GM21360 (cell line): ENCODE measurements around the gene HOXA10.

Source experiments
- ATAC-seq: cut with Tn5 transposase; IDR thresholded peaks from one replicate; pipeline ENCODE4 v1.9.1; 2021; ENCODE audit warnings: mild to moderate bottlenecking, moderate library complexity; ENCODE audit not compliant: unreplicated experiment

HOXA10 gene

GRCh38 chr7:27180431-27181420 is 6.6 kb upstream of the HOXA10 start:
- ATAC-seq = no peak

- ATAC-seq = no peak
These were observed 5.6 kb upstream of the HOXA10 start for GRCh38 chr7:27179503-27180430.

DNA sequence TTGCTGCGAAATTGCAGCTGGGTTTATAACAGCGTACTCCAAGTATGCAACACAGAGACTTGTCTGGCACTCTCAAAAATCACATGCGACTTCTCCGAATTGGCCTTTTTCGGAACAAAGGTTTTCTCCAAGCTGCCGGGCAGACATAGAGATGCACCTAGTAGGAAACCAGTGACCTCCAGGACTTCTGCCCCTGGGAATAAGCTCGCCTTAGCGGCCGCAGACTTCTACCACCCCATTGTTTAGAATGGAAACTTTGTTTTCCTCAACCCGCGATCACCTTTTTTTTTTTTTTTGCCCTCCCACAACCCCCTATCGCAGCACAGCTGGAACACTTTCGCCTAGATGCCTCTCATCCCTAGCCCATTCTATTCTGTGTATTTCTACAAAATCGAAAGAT is 4.9 kb upstream of the HOXA10 start:
- ATAC-seq = no peak

DNA sequence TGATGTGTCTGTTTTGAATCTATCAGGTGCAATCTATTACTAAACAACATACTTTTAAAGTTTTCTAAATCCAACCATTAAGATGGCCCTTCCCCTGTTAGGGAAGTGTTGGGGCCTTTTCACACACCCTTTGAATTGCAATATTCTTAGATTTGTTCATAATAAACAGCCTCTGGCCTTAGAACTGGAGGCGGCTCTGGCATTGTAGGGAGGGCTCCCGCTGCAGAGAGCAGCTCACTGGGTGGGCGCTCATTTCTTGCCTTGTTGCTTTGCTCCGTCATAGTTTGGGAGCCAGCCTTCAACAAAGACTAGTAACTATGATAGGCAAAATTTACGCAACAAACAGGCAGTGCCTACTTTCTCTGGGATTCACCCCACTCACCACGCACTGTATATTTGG is 4.2 kb upstream of the HOXA10 start:
- no peak for ATAC-seq

DNA sequence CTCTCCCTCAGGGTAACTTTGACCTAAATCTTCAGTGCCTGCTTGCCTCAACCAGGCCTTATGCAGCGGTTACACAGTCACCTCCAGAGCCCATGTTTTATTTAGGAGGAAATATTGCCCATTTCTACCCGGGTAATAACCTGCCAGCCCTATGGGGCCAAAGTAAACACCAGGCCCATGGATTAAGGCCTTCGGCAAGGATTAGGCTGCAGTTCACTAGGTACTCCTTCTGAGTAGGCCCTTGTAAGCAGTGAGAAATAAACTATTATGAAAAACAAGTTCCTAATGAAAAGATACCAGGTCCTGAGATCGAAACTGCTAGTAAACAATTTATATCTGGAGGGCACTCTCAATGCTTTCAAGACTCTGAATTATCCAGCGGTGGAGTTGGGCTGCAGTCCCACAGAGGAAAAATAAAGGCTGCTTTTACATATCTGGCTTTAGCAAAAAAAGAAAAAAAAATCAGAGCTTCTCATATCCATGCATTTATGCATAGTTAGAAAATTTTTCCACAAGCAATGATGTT is 3.7 kb upstream of the HOXA10 start:
- no peak for ATAC-seq

DNA sequence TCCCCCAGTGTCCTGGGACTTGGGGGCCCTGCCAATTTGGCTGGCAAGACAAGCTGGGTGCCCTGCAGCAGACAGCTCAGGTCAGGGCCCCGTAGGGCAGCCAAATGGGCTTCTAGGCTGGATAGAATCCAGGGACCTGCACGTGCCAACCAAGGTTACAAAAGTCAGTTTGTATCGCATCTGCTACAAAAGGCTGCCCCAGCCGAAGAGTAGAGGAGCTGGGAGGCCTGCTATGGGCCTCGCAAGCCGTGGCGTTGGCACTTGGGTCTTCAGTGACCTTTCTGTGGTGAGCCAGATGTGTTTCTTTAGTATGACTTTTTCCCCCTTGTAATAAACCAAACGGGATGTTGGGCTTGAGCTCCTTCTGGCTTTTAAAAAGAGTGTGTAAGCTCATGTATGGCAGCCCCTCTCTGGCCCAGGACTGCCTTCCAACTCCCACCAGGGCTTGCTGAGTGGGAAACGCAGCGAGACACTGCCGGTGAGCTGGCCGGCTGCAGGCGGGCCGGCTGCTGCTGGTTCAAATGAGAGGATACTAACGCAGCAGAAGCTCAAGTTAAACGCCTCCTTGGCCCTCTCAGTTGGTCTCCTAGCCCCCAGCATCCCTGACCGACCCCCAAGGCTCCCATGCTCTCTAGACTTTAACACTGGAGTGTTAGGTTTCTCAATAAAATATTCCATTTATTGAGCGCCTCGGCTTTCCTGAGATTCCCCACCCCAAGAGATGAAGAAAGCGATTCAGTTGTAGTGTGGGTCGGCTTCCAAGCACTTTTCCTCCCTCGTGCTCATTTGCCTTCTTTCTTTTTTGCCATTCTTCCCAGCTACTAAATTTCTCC is 3.1 kb upstream of the HOXA10 start:
- ATAC-seq = no peak

- no peak for ATAC-seq
These were observed 2.4 kb upstream of the HOXA10 start for GRCh38 chr7:27176524-27176845.

DNA sequence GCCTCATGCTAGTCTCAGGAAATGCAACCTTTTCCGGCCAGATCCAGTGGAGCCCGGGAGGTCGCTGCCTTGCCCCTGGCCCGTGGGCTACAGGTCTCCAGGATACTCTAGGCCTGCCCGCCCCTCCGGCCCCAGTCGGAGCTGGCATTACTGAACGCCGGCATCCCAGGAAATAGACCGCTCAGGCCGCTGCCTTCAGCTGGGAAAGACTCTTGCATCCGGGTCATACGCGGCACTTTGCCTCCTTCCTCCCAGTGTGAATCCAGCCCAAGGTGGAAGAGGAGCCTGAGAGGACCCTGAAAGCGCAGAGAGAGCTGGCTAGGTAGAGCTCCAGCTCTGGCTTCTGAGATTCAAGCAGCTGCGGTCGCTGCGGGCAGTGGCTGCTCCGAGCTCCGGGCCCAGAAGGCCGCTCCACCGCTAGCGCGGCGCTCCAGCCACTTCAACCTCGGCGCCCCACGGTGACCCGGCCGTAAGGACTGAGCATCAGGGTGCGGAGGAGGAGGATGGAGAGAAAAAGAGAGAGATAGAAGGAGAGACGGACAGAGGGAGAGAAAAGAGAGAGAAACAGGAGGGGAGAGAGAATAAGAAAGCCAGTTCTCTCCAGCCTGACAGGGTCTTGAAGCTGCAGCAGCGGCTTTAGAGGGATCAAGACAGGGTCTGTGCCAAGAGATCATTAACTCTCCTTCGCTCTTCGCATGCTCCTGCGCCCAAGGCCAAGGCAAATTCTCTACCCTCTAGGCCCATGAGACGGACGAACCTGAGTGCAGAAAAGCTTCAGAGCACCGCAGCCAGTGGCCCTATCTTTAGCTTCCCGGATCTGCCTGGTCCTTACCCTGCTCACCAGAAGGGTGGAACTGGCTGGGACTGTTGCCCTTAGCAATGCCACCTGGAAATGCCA is 1.8 kb upstream of the HOXA10 start:
- no peak for ATAC-seq

- no peak for ATAC-seq
These were observed 930 bp upstream of the HOXA10 start for GRCh38 chr7:27174874-27175625.

- no peak for ATAC-seq
These were observed 587 bp downstream of the HOXA10 start for GRCh38 chr7:27173511-27173955.

DNA sequence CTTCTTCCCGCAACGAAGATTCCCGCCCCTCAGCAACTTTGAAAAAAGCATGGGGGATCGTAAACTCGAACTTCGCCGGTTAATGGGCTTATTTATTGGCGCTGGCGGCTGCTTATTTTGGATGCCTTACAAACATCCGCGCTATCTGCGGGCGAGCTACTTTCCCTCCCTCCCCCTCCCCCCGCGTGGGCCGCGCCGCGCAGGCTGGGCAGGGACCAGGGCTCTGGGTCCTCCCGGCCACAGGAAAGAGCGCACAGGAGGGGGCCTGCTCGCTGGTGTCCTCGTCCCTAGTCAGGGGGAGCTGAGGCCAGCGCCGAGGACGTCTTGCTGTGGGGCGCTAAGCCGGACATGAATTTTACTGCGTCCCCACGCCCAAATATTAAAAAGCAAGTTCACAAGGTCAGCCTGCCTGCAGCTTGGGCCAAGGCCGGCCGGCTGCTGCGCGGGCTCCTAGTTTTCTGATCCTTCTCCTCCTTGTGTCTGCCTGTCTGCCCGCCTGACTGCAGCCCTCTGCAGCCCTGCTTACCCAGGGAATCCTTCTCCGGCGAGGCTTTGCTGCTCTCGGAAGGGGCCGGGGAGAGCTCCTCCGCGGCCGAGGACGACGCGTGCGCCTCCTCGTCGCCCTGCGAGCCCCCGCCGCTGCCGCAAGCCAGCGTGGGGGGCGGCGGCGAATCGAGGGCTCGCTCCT is 1.2 kb downstream of the HOXA10 start:
- ATAC-seq = no peak

DNA sequence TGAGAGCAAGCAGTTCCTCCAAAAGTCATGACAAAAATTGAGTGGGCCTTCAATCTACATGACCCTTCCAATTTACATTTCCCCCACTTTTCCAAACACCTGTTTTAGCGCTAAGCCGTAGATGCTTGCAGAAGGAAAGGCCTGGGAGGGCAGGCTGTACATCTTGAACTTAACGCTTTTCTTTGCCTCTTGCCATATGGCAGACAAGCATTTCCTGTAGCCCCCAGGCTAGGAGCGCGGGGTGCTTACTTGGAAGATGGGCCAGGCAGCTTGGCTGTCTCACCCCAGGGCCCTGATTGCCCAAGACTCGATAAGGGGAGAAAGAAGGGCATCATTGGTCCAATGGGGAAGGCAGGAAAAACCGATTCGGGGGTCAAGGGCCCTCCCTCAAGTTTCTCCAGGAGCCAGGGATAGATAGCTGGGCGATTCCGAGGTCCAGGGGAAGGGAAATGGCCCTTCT is 1.8 kb downstream of the HOXA10 start:
- ATAC-seq = no peak

- ATAC-seq = no peak
These were observed 2.3 kb downstream of the HOXA10 start for GRCh38 chr7:27171637-27172314.

- no peak for ATAC-seq
These were observed 2.8 kb downstream of the HOXA10 start for GRCh38 chr7:27171325-27171636.

- no peak for ATAC-seq
These were observed 3.4 kb downstream of the HOXA10 start for GRCh38 chr7:27170426-27171324.

GRCh38 chr7:27169658-27170425 is 4.3 kb downstream of the HOXA10 start:
- ATAC-seq = no peak
